Breast epithelium (tissue), 4 donors: Measurements from ENCODE around the gene LAMA3. TPM values are rescaled to one million over a fixed set of nuclear protein-coding genes. Genes with fewer than 3 reads are reported as not detected.
"Not testable (repeated sequence)": the region's sequence is repeated elsewhere in the genome, so short reads cannot be mapped to it uniquely, and the experiment has no call there.

ENCODE experiments used
- DNase-seq, 2 donors: peaks; one replicate each; pipeline ENCODE4 v3.0.0-alpha.2; 2019; ENCODE audit warnings: low spot score in 2 of 2
- H3K27ac ChIP-seq, 2 donors: fragments of 200-600 bp; sonication (generic) in 1 of 2; one replicate each; pipeline ENCODE4 v1.5.1; 2016 to 2019; ENCODE audit warnings: mild to moderate bottlenecking in 1 of 2
- H3K27me3 ChIP-seq, 2 donors: fragments of 200-600 bp; sonication (generic) in 1 of 2; one replicate each; pipeline versions ENCODE4 v1.5.1 to v1.6.0; 2017 to 2019; ENCODE audit warnings: control low read depth in 1 of 2, mild to moderate bottlenecking in 1 of 2
- H3K36me3 ChIP-seq: fragments of 200-600 bp; one replicate; pipeline ENCODE4 v1.5.1; 2019
- H3K4me1 ChIP-seq, 2 donors: fragments of 200-600 bp; sonication (generic); one replicate each; pipeline ENCODE4 v1.5.1; 2016 to 2019; ENCODE audit warnings: control low read depth in 1 of 2
- H3K4me3 ChIP-seq, 3 donors: fragments of 200-600 bp; sonication (generic); 1 replicate in 2 of 3; 2 replicates in 1 of 3; pipeline ENCODE4 v1.5.1; 2016 to 2019; ENCODE audit warnings: mild to moderate bottlenecking in 3 of 3, moderate library complexity in 2 of 3
- H3K9me3 ChIP-seq, 2 donors: fragments of 200-600 bp; sonication (generic) in 1 of 2; one replicate each; pipeline ENCODE4 v1.5.1; 2016 to 2019; ENCODE audit warnings: control low read depth in 1 of 2
- CTCF ChIP-seq, 3 donors: fragments of 450-650 bp; IDR thresholded peaks; one replicate each; pipeline ENCODE4 v1.5.1; 2016 to 2017; ENCODE audit warnings: antibody characterized with exemption in 3 of 3, mild to moderate bottlenecking in 3 of 3, moderate library complexity in 3 of 3
- POLR2A ChIP-seq: fragments of 450-650 bp; IDR thresholded peaks from one replicate; pipeline ENCODE4 v1.6.1; 2016; ENCODE audit warnings: antibody characterized with exemption, mild to moderate bottlenecking, moderate library complexity
- POLR2AphosphoS5 ChIP-seq, 3 donors: sonication (generic); formaldehyde crosslinking; IDR thresholded peaks; one replicate each; pipeline ENCODE4 v1.6.1; 2017; ENCODE audit warnings: antibody characterized with exemption in 3 of 3
- intact Hi-C: fragments of 100-400 bp; cut with DNase I; formaldehyde crosslinking; loops from one replicate; pipeline ENCODE4 v1.15.1; 2023; ENCODE audit warnings: low total_unique reads
- total RNA-seq, 3 donors: library from RNA; depleted of rRNA; stranded (reverse); fragments of >200 nt; gene quantifications; one replicate each; pipeline ENCODE4 v1.1.0, GENCODE V29; 2016

The LAMA3 gene
- total RNA-seq, 3 donors from 2014 or later, result 43.4 to 173 (median 127) TPM

GRCh38 chr18:23732439-23732838 is 43.2 kb downstream of the LAMA3 start:
- Histone ChIP-seq H3K27ac (no peak overlapping the region), H3K4me1 (no peaks in the 10 kb centered on the region), H3K4me3 (no peak overlapping the region), H3K36me3 (no peaks in the 10 kb centered on the region), H3K27me3 (no peaks in the 10 kb centered on the region), H3K9me3 (no peaks in the 10 kb centered on the region)
- TF ChIP-seq CTCF (IDR thresholded peaks at IDR 0.05) (no peak), POLR2A (no peak), POLR2AphosphoS5 (IDR thresholded peaks at IDR 0.05) (no peak)
- intact Hi-C loops, result no loop called here
- no peak for DNase-seq

GRCh38 chr18:23733265-23733664 is 44.0 kb downstream of the LAMA3 start:
- H3K4me1 ChIP-seq, H3K36me3 ChIP-seq, H3K4me3 ChIP-seq, DNase-seq, H3K27me3 ChIP-seq, H3K9me3 ChIP-seq, intact Hi-C loops, H3K27ac ChIP-seq: not testable (repeated sequence)

- no peak overlapping the region for H3K27ac ChIP-seq
- TF ChIP-seq POLR2A (no peak), CTCF (IDR thresholded peaks at IDR 0.05) (no peak), POLR2AphosphoS5 (IDR thresholded peaks at IDR 0.05) (no peak)
- no peaks in the 10 kb centered on the region for H3K27me3 ChIP-seq
- DNase-seq, result no peak
- no peaks in the 10 kb centered on the region for H3K4me1 ChIP-seq
- H3K36me3 ChIP-seq, result no peaks in the 10 kb centered on the region
- intact Hi-C loops, result no loop called here
- H3K4me3 ChIP-seq, result no peak overlapping the region
- H3K9me3 ChIP-seq, result no peaks in the 10 kb centered on the region
These were observed 44.6 kb downstream of the LAMA3 start for GRCh38 chr18:23733895-23734294.

- intact Hi-C loops, result no loop called here
- no peaks in the 10 kb centered on the region for H3K4me1 ChIP-seq
- no peaks in the 10 kb centered on the region for H3K27me3 ChIP-seq
- TF ChIP-seq POLR2AphosphoS5 (IDR thresholded peaks at IDR 0.05), result no peak
- TF ChIP-seq POLR2A, result no peak
- no peak for TF ChIP-seq CTCF (IDR thresholded peaks at IDR 0.05)
- no peak overlapping the region for H3K27ac ChIP-seq
- no peak overlapping the region for H3K4me3 ChIP-seq
- H3K9me3 ChIP-seq, result no peaks in the 10 kb centered on the region
- H3K36me3 ChIP-seq, result no peaks in the 10 kb centered on the region
- no peak for DNase-seq
These were observed 45.8 kb downstream of the LAMA3 start for GRCh38 chr18:23735021-23735464.

- DNase-seq, result no peak
- no peaks in the 10 kb centered on the region for H3K27me3 ChIP-seq
- no peak for TF ChIP-seq POLR2AphosphoS5 (IDR thresholded peaks at IDR 0.05)
- no peak for TF ChIP-seq POLR2A
- no peak for TF ChIP-seq CTCF (IDR thresholded peaks at IDR 0.05)
- H3K36me3 ChIP-seq, result no peaks in the 10 kb centered on the region
- H3K4me3 ChIP-seq, result no peak overlapping the region
- H3K27ac ChIP-seq, result no peak overlapping the region
- intact Hi-C loops, result no loop called here
- no peaks in the 10 kb centered on the region for H3K4me1 ChIP-seq
- H3K9me3 ChIP-seq, result no peaks in the 10 kb centered on the region
These were observed 48.3 kb downstream of the LAMA3 start for GRCh38 chr18:23737578-23737977.

GRCh38 chr18:23738151-23738550 is 48.9 kb downstream of the LAMA3 start:
- DNase-seq, result no peak
- Histone ChIP-seq H3K4me1 (no peaks in the 10 kb centered on the region), H3K4me3 (no peak overlapping the region), H3K27me3 (no peaks in the 10 kb centered on the region), H3K36me3 (no peaks in the 10 kb centered on the region), H3K27ac (no peak overlapping the region), H3K9me3 (no peaks in the 10 kb centered on the region)
- TF ChIP-seq POLR2AphosphoS5 (IDR thresholded peaks at IDR 0.05) (no peak), CTCF (IDR thresholded peaks at IDR 0.05) (no peak)
- intact Hi-C loops, result no loop called here
